HCT116 (cell line): ENCODE data around the gene SNAPC4. TPM values are rescaled to one million over a fixed set of nuclear protein-coding genes. Genes with fewer than 3 reads are reported as not detected.

Source experiments
- ATAC-seq: fragments of 200-7000 bp; cut with Tn5 transposase; 2 replicates; pipeline ENCODE4 v1.9.1; 2020; ENCODE audit warnings: mild to moderate bottlenecking, moderate library complexity
- BruUV-seq: library from RNA; stranded (reverse); fragments of 400-500 nt; replicated peaks from 2 replicates; lab custom pipeline; 2021; lab: Mats Ljungman, UMichigan
- CTCF ChIA-PET: fragments of 300-600 bp; sonication (Branson Sonifier 250); formaldehyde crosslinking; loops from one replicate; lab custom pipeline; 2021; ENCODE audit warnings: antibody characterized with exemption; lab: Charles Lee
- POLR2A ChIA-PET: fragments of 300-600, 350-600 bp; sonication (Branson Sonifier 250); formaldehyde crosslinking; loops from one replicate; lab custom pipeline; 2021; ENCODE audit warnings: antibody characterized with exemption; lab: Charles Lee
- RAD21 ChIA-PET, 2 experiments: fragments of 300-600 bp; sonication (Branson Sonifier 250); formaldehyde crosslinking; loops; one replicate each; lab custom pipeline; 2023; ENCODE audit warnings: low total read pairs in 2 of 2; ENCODE audit not compliant: uncharacterized antibody in 2 of 2, unreplicated experiment in 2 of 2, low non-redundant PET in 1 of 2; lab: Charles Lee
- DNase-seq: peaks from one replicate; pipeline ENCODE4 v3.0.0-alpha.2; 2010; ENCODE audit warnings: low read depth, low spot score
- H2AFZ ChIP-seq: fragments of 200-600 bp; shearing (Covaris generic), sonication (generic); 2 replicates; pipeline ENCODE4 v1.6.1; 2017; ENCODE audit warnings: low read depth, mixed run types, mixed read lengths, antibody characterized with exemption, low read length; ENCODE audit not compliant: poor library complexity, severe bottlenecking
- H3K27ac ChIP-seq: 2 replicates; pipeline ENCODE4 v1.5.1; 2012; ENCODE audit warnings: low read depth, low read length
- H3K27me3 ChIP-seq: fragments of 200-600 bp; sonication (generic); 2 replicates; pipeline ENCODE4 v1.6.1; 2016; ENCODE audit warnings: mixed run types, low read length, mixed read lengths; ENCODE audit not compliant: insufficient read depth
- H3K36me3 ChIP-seq, 2 experiments: fragments of 200-500 bp in 1 of 2; fragments of 200-600 bp in 1 of 2; sonication (Bioruptor generic) in 1 of 2; sonication (generic) in 1 of 2; 2 replicates each; pipeline versions ENCODE4 v1.5.1 to v1.6.1; 2014 to 2016; ENCODE audit warnings: low read length in 2 of 2, inconsistent platforms in 1 of 2, mixed read lengths in 1 of 2, mixed run types in 1 of 2; ENCODE audit not compliant: insufficient read depth in 2 of 2, control insufficient read depth in 1 of 2
- H3K4me1 ChIP-seq, 2 experiments: fragments of 200-600 bp in 1 of 2; sonication (generic) in 1 of 2; 2 replicates each; pipeline versions ENCODE4 v1.5.1 to v1.6.1; 2012 to 2017; ENCODE audit warnings: low read length in 2 of 2, inconsistent platforms in 1 of 2, mild to moderate bottlenecking in 1 of 2, mixed read lengths in 1 of 2, mixed run types in 1 of 2, moderate library complexity in 1 of 2; ENCODE audit not compliant: insufficient read depth in 2 of 2, control insufficient read depth in 1 of 2
- H3K4me2 ChIP-seq: fragments of 200-600 bp; sonication (generic); 2 replicates; pipeline ENCODE4 v1.6.1; 2017; ENCODE audit warnings: mixed run types, low read length, mixed read lengths
- H3K4me3 ChIP-seq, 2 experiments: fragments of 200-600 bp in 1 of 2; sonication (generic) in 1 of 2; replicated peaks in 1 of 2; 2 replicates each; pipeline ENCODE4 v1.5.1; 2011 to 2016; ENCODE audit warnings: low read length in 2 of 2, control low read depth in 1 of 2, low read depth in 1 of 2, mild to moderate bottlenecking in 1 of 2, mixed read lengths in 1 of 2, mixed run types in 1 of 2
- H3K79me2 ChIP-seq: fragments of 200-600 bp; sonication (generic); 2 replicates; pipeline ENCODE4 v1.6.1; 2017; ENCODE audit warnings: mild to moderate bottlenecking, mixed run types, low read length, moderate library complexity, mixed read lengths; ENCODE audit not compliant: insufficient read depth
- H3K9ac ChIP-seq: fragments of 200-600 bp; sonication (generic); 2 replicates; pipeline ENCODE4 v1.6.1; 2016; ENCODE audit warnings: low read length, mixed read lengths
- H3K9me2 ChIP-seq: fragments of 200-600 bp; sonication (generic), shearing (Covaris generic); 2 replicates; pipeline ENCODE4 v1.6.1; 2017; ENCODE audit warnings: mixed run types, mild to moderate bottlenecking, moderate library complexity; ENCODE audit not compliant: insufficient read depth
- H3K9me3 ChIP-seq, 2 experiments: fragments of 200-500 bp in 1 of 2; fragments of 200-600 bp in 1 of 2; sonication (Bioruptor generic) in 1 of 2; sonication (generic) in 1 of 2; 2 replicates each; pipeline ENCODE4 v1.6.1; 2014 to 2017; ENCODE audit warnings: low read length in 2 of 2, mixed read lengths in 2 of 2, inconsistent platforms in 1 of 2, low read depth in 1 of 2, mild to moderate bottlenecking in 1 of 2, mixed run types in 1 of 2, moderate library complexity in 1 of 2; ENCODE audit not compliant: control insufficient read depth in 1 of 2, insufficient read depth in 1 of 2
- H4K20me1 ChIP-seq: fragments of 200-600 bp; sonication (generic), shearing (Covaris generic); 2 replicates; pipeline ENCODE4 v1.6.1; 2017; ENCODE audit warnings: mixed run types, mild to moderate bottlenecking, moderate library complexity; ENCODE audit not compliant: insufficient read depth
- CBX3 ChIP-seq: IDR thresholded peaks from 2 replicates; pipeline ENCODE4 v1.6.1; 2012; ENCODE audit warnings: low read depth
- EZH2phosphoT487 ChIP-seq: fragments of 200-600 bp; IDR thresholded peaks from 2 replicates; pipeline ENCODE4 v1.6.1; 2018; ENCODE audit warnings: antibody characterized with exemption, borderline replicate concordance
- JUND ChIP-seq: IDR thresholded peaks from 2 replicates; pipeline ENCODE4 v1.6.1; 2012
- MAX ChIP-seq: IDR thresholded peaks from 2 replicates; pipeline ENCODE4 v1.6.1; 2012
- POLR2A ChIP-seq: IDR thresholded peaks from 2 replicates; pipeline ENCODE4 v1.7.0; 2011; ENCODE audit warnings: borderline replicate concordance; ENCODE audit not compliant: insufficient read depth, insufficient read length; ENCODE audit errors: extremely low read depth
- POLR2AphosphoS5 ChIP-seq: IDR thresholded peaks from 2 replicates; pipeline ENCODE4 v1.6.1; 2011; ENCODE audit warnings: mild to moderate bottlenecking, low read depth, low read length, moderate library complexity
- RAD21 ChIP-seq: IDR thresholded peaks from 2 replicates; pipeline ENCODE4 v1.6.1; 2012; ENCODE audit warnings: low read depth, mild to moderate bottlenecking
- REST ChIP-seq: IDR thresholded peaks from 2 replicates; pipeline ENCODE4 v1.6.1; 2012; ENCODE audit warnings: low read depth
- SIN3A ChIP-seq: IDR thresholded peaks from 2 replicates; pipeline ENCODE4 v1.6.1; 2012; ENCODE audit warnings: low read depth
- SP1 ChIP-seq: IDR thresholded peaks from 2 replicates; pipeline ENCODE4 v1.6.1; 2012; ENCODE audit warnings: low read depth
- SRF ChIP-seq: IDR thresholded peaks from 2 replicates; pipeline ENCODE4 v1.6.1; 2012; ENCODE audit warnings: low read depth
- YY1 ChIP-seq: IDR thresholded peaks from 2 replicates; pipeline ENCODE4 v1.6.1; 2011; ENCODE audit warnings: low read length, low read depth, moderate library complexity, mild to moderate bottlenecking; ENCODE audit not compliant: insufficient replicate concordance; ENCODE audit errors: extremely low read depth
- ZBTB33 ChIP-seq: IDR thresholded peaks from 2 replicates; pipeline ENCODE4 v1.6.1; 2011; ENCODE audit warnings: mild to moderate bottlenecking, low read length, moderate library complexity; ENCODE audit not compliant: insufficient replicate concordance; ENCODE audit errors: extremely low read depth
- ZFX ChIP-seq: fragments of 450-650 bp; IDR thresholded peaks from 2 replicates; pipeline ENCODE4 v1.6.1; 2017
- ZNF274 ChIP-seq: fragments of 200-500 bp; sonication (Bioruptor generic); IDR thresholded peaks from 2 replicates; pipeline ENCODE4 v1.6.1; 2014; ENCODE audit warnings: mild to moderate bottlenecking, low read depth, low read length, inconsistent platforms
- intact Hi-C: fragments of 100-400 bp; cut with micrococcal nuclease; formaldehyde crosslinking; loops from 2 replicates; pipeline ENCODE4 v1.10.0; 2022
- total RNA-seq: library from RNA; stranded (reverse); gene quantifications from one replicate; pipeline ENCODE4 v1.2.1, GENCODE V29; 2021; ENCODE audit not compliant: unreplicated experiment

Gene SNAPC4
- total RNA-seq, 1 experiment from 2014 or later: 20.4 TPM

DNA sequence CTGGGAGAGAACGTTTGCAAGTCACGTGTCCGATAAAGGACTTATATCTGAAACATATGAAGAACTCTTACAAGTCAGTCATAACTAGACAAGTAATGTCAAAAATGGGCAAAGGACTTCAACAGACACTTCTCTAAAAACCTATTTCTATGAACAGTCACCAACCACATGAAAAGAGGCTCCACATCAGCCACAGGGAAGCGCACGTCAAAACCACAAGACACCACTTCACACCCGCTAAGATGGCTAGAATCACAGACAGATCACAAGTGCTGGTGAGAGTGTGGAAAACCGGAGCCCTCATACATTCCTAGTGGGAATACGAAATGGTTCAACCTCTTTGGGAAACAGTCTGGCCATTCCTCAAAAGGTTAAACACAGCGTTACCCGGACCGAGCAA, 15.0 kb downstream of the SNAPC4 start:
- ATAC-seq: no peak
- intact Hi-C loops: no loop called here

DNA sequence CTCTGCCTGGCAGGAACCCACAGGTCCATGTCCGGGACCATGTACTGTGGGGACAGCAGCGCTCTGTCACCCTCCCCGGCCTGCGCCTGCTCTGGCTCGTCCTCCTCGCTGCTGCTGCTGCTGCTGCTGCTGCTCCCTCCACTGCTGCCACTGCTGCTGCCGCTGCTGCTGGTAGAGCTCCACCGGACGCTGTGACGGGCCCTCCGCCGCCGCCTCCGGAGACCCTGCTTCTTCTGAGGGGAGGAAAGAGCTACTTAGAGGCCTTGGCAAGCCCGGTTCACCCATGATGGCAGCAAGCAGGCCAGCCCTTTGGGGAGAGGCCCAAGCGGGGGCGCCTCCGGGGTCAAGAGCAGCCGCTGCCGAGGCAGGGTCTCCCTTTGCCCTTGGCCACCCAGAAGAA, 16.5 kb downstream of the SNAPC4 start:
- Histone ChIP-seq H4K20me1 (no peaks in the 10 kb centered on the region), H3K9me3 (no peaks in the 10 kb centered on the region), H3K4me2 (no peak overlapping the region), H3K27me3 (no peaks in the 10 kb centered on the region), H3K4me3 (no peak overlapping the region), H2AFZ (no peak overlapping the region), H3K4me1 (no peaks in the 10 kb centered on the region), H3K36me3 (peaks cover 24 to 28% of the 10 kb centered on the region in 2 experiments; a peak in 3 of 4 replicates), H3K27ac (no peak overlapping the region), H3K9me2 (no peaks in the 10 kb centered on the region), H3K9ac (no peak overlapping the region), H3K79me2 (no peaks in the 10 kb centered on the region)
- POLR2A ChIA-PET: no interaction called here
- RAD21 ChIA-PET: no interaction called here
- ATAC-seq (no peak), DNase-seq (no peak)
- CTCF ChIA-PET: no interaction called here
- no TSS peak for BruUV-seq
- intact Hi-C loops: no loop called here
- TF ChIP-seq POLR2A (no peak), POLR2AphosphoS5 (no peak), MAX (no peak), ZBTB33 (no peak), EZH2phosphoT487 (no peak), SIN3A (no peak), SRF (no peak), ZNF274 (no peak), REST (no peak), ZFX (no peak), SP1 (no peak), CBX3 (no peak), RAD21 (no peak), YY1 (no peak)

More for the DNA sequence above, 15.0 kb downstream of the SNAPC4 start:
- CTCF ChIA-PET: no interaction called here
- Histone ChIP-seq H3K79me2 (no peaks in the 10 kb centered on the region; the same call in 1 of the 2 replicates), H3K9me2 (no peaks in the 10 kb centered on the region), H3K36me3 (peaks cover 31 to 38% of the 10 kb centered on the region in 2 experiments; a peak in 3 of 4 replicates), H3K27me3 (no peaks in the 10 kb centered on the region), H3K4me2 (no peak overlapping the region), H3K4me1 (no peaks in the 10 kb centered on the region), H3K9me3 (no peaks in the 10 kb centered on the region), H3K4me3 (no peak overlapping the region), H3K27ac (no peak overlapping the region), H3K9ac (no peak overlapping the region), H2AFZ (no peak overlapping the region), H4K20me1 (no peaks in the 10 kb centered on the region)
- no TSS peak for BruUV-seq
- POLR2A ChIA-PET: no interaction called here
- TF ChIP-seq RAD21 (no peak), YY1 (no peak), JUND (no peak), SP1 (no peak), ZFX (no peak)
- no peak for DNase-seq
- RAD21 ChIA-PET: interaction anchor here in 1 of 2 experiments (0.6 kb wide), 1 partner anchor 686 kb away, joined by 3 read pairs; no protein-coding TSS in a partner anchor
